NCI-H1417 (cell line): Measurements from ENCODE around the gene EXOSC9.
"Not testable (repeated sequence)": the region's sequence is repeated elsewhere in the genome, so short reads cannot be mapped to it uniquely, and the experiment has no call there.

Experiments used
- DNase-seq, 3 experiments: peaks; one replicate each; lab custom pipeline; 2025; lab: John Stamatoyannopoulos, UW

EXOSC9 gene

DNA sequence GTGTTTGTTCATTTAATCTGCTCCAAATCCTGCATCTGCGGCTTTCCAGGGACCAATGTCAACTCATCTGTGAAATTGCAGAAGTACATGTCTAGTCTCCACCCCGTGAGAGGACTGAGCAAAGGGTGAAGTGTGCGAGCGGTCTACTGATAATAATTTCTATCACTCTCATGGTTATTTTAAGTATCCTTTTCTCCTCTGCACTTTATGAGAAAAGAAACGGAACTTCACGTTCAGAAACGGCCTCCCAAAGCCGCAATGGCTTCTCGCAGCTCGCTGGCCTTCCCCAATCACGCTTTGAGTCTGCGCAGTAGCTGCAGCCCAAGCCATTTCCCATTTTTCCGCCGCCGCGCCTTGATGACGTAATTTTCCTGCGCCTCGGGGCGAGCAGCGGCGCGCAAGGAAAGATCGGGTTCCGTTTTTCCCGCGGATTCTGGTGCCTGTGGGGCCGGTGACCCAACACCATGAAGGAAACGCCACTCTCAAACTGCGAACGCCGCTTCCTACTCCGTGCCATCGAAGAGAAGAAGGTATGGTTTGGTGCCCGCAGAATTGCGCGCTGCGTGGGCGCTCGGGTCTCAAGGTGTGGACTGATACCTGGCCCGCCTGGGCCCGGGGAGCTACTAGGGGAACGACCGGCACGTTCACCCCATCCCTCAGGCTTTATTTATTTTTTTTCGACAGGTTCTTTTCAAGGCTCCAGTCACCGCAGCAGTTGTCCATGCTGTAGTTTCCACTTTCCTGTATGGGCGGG is at the start of gene EXOSC9:
Gene EXOSC9 (plus strand): TSS at position 363 of the 754 bp plus-strand sequence. CDS start 102 bp downstream, at position 465.
- DNase-seq = peak; percentile 89 to 97 (median 96)

DNA sequence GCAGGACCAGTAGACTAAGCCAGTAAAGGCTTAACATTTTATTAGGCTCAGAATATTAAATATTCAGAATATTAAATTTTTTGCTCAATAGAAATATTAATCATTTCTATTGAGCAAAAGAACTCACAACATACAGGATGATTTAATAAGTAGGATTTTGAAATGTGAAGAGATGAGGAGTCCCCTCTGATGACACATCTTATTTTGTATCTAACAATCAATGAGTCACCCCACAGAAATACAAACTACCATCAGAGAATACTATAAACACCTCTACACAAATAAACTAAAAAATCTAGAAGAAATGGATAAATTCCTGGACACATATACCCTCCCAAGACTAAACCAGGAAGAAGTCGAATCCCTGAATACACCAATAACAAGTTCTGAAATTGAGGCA is 49.0 kb upstream of the EXOSC9 start:
- DNase-seq = not testable (repeated sequence)

DNA sequence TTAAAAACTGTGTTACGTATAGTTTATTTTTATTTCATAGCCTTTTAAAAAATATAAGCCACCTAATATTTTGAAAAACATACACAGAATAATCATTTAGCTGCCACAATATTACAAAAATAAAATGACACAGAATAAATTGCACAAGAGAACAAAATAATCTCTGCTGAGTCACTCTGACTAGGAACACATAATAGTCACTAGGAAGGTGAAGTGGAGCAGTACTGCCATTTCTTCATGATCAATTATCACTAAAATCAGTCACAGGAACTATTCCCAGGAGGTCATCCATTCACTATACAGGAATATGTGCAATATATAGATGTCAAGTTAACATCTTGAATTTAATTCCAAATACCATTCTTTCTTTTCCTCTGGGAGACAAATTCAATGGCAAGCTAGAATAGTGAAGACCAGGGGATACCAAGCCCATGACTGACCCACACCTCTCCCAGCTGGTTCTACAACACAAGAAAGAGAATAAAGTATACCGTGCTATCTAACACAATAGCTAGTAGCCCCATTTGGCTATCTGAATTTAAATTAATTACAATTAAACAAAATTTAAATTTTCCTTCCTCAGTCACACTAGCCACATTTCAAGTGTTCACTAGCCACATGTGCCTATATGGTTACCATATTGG is 42.1 kb upstream of the EXOSC9 start:
- no peak for DNase-seq

GRCh38 chr4:121760205-121760604 is 40.9 kb upstream of the EXOSC9 start:
- no peak for DNase-seq

- DNase-seq = no peak
These were observed 36.8 kb upstream of the EXOSC9 start for GRCh38 chr4:121764303-121764701.

DNA sequence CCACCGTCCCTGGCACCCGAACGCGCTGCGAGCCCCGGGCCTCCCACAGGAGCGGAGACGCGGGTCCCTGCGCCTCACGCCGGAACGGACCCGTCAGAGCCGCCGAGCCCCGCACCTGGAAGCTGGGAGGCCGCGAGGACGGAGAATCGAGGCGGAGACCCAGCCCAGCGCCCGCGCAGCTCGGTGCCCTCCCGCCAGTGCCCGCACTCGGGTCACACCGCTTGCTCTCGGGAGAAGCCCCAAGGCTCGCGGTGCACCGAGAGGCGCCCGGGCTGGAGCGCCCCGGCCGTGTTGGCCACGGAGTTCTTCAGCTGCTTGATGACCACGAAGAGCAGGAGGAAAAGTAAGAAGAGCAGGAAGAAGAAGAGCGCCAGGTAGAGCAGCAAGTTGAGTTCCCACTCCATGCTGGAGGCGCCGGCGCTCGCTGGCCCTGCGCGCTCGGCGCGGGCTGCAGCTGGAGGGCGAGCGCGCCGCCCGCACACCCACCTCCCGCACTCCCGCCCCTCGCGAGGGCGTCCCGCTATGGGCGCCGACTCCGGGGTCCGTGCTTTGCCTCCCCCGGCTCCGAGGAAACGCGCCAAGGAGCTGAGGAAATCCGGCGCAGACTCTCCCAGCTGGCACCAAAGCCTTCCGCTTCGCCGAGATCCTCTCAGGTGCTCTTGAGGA is 36.3 kb upstream of the EXOSC9 start, which contains the start of gene SMIM43:
Gene SMIM43 (minus strand): TSS at position 463 of the 666 bp plus-strand sequence. CDS start 59 bp downstream, at position 404.
- peak in 2 of 3 experiments; percentile 60 to 65 for DNase-seq

DNA sequence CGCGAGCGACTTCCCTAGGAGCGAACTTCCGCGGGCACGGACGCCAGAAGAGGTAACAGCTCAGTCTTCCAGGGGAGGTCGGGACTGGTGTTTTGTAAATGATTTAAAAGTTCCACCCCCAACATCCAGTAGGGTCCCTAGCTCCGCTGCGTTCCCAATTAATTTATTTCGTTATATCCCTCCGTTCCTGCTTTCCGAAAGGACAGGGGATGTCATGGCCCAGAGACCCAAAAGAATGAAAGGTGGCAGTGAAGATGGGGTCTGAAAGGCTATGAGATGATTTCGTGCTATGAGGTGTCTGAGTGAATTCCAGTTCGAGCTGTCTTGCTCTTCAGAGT is 35.8 kb upstream of the EXOSC9 start:
- no peak for DNase-seq

- no peak for DNase-seq
These were observed 35.1 kb upstream of the EXOSC9 start for GRCh38 chr4:121765971-121766538.

DNA sequence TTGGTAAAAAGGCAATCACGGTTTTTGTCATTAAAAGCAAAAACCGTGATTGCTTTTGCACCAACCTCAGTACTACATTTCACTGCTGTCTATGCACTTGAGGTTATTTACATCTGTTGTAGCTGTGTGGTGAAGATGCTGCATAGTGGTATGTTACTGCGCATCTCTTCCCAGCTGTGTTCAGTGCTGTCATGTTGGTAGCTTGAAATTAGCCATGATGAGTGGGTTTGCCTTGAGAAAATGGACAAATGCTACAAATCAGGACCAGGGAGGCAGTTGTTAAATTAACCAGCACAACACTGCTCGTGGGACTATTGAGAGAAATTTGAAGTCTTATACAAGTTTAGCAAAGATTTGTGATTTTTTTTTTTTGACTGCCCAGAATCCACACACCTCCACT is 34.0 kb upstream of the EXOSC9 start:
- no peak for DNase-seq

- no peak for DNase-seq
These were observed 31.8 kb upstream of the EXOSC9 start for GRCh38 chr4:121769341-121769740.

- DNase-seq = no peak
These were observed 29.3 kb upstream of the EXOSC9 start for GRCh38 chr4:121771869-121772268.

- DNase-seq = peak in 1 of 3 experiments; percentile 8
These were observed 27.2 kb upstream of the EXOSC9 start for GRCh38 chr4:121773883-121774282.

- no peak for DNase-seq
These were observed 24.3 kb upstream of the EXOSC9 start for GRCh38 chr4:121776610-121777401.

DNA sequence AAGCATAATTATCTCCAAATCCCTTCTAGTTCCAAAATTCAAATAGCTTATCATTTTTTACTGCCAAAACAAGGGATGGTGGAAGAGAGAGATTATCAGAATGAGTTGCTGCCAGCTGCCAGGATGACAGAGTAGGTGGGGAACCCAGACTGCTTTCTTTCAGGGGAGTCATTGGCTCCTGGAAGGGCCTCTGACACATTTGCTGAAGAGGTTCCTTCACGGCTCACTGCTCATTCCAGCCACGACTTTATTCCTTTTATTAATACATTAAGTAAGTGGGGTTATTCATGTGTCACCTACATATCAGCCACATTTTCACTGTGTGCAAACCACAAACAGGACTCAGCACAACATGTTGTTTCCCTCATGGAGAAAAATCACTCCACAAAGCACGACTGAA is 23.5 kb upstream of the EXOSC9 start:
- DNase-seq = no peak

DNA sequence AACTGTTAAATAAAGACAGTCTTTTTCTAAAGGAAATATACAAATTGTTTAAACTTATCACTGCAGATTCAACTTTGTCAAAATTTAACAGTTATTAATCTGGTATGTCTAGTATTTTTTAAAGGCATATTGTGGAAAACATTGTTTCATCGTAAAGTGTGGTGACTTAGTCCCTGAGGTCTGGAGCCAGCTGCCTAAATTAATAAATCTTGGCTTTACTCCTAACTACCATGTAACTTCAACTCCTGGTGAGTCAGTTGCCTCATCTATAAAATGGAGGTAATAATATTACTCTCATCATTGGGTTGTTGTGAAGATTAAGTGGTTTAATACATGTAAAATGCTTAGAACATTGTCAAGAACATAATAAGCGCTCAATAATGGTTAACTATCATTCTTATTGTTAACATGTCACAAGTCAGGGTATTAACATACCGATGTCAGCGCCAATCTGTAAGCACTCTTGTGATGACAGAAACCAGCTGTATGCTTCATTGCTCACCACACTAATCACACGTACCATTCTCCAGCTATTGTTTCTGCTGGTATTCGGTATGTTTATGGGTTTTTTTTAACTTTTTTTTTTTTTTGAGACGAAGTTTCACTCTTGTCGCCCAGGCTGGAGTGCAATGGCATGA is 22.0 kb upstream of the EXOSC9 start:
- no peak for DNase-seq

DNA sequence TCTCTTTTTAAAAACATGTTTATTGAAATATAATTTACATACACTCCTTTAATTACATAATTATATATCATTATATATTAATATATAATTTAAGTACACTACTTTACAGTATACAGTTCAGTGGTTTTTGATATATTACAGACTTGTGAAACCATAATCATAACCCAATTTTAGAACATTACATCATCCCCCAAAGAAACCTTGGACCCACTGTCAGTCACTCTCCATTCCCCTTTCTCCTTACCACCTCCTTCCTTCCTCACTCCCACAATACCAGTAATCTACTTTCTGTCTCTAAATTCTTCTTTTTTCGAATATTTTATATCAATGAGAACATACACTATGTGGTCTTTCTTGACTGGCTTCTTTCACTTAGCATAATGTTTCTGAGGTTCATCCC is 17.9 kb upstream of the EXOSC9 start:
- no peak for DNase-seq

DNA sequence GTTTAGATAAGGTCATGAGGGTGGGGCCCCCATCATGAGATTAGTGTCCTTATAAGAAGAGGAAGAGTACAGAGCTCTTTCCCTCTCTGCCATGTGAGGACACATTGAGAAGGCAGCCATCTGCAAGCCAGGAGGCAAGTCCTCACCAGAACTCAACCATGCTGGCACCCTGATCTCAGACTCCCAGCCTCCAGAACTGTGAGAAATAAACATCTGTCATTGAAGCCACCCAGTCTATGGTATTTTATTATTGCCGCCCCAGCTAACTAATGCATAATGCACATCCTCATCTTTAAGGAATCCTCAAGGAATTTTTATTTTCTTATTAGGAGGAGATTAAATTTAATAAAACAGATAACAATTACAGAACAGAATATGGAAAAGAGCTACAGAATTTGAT is 16.7 kb upstream of the EXOSC9 start:
- DNase-seq = no peak

GRCh38 chr4:121784975-121785374 is 16.1 kb upstream of the EXOSC9 start:
- DNase-seq = no peak

DNA sequence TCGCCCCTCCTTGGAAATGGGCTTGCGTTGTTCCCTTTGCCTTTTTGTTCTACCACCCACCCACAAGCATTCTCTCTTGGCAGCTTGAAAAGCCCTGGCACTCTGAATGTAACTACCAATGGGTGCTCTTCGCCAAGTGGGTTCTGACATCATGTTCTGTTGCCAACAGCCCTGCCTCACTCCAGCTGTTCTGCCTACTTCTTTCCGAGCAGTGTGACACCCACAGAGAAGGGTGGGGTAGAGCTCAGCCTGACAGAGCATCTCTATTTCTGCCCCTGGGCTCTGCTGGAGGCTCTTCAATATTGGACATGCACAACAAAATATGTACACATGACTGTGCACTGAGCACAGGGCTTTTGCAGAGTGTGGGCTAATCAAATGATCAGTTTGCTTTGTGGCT is 15.6 kb upstream of the EXOSC9 start:
- no peak for DNase-seq

- no peak for DNase-seq
These were observed 14.9 kb upstream of the EXOSC9 start for GRCh38 chr4:121786221-121786620.

DNA sequence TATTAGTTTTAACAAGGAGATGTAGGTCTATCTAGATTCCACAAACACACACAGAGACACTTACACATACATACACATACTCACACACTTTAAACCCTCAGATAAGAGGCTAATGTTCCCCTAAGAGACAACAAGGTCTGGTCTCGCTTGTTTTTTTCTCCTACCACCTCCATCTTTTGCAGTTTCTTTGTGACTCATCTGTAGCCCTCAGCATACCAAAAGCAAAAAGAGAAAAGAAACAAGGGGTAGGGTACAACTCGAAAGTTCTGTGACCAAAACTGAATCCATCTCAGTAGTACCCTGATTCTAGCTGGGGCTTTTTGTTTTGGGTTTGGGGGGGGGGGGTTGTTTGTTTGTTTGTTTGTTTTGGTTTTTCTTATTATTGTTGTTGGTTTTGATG is 12.2 kb upstream of the EXOSC9 start:
- DNase-seq = no peak
